T-helper 17 cell (primary cell): Measurements from ENCODE around the gene PISD. TPM values are rescaled to one million over a fixed set of nuclear protein-coding genes. Genes with fewer than 3 reads are reported as not detected.

Experiments
- ATAC-seq: fragments of 150-1000 bp; cut with Tn5 transposase; 2 replicates; pipeline ENCODE4 v1.10.0; 2021; ENCODE audit warnings: mild to moderate bottlenecking, moderate library complexity
- DNase-seq, 3 donors: peaks; one replicate each; pipeline versions ENCODE4 v3.0.0 to v3.0.0-alpha.2; 2020 to 2021
- H3K9me3 ChIP-seq: one replicate; pipeline ENCODE4 v1.7.0; 2013; ENCODE audit warnings: low read length, mild to moderate bottlenecking; ENCODE audit not compliant: control insufficient read depth, poor library complexity, severe bottlenecking
- H3K27ac Mint-ChIP-seq: one replicate; pipeline ENCODE4 v1.8.0; 2022; ENCODE audit warnings: mild to moderate bottlenecking, moderate library complexity, mixed read lengths
- H3K27me3 Mint-ChIP-seq: one replicate; pipeline ENCODE4 v1.8.0; 2022; ENCODE audit warnings: mixed read lengths
- H3K36me3 Mint-ChIP-seq: one replicate; pipeline ENCODE4 v1.8.0; 2022; ENCODE audit warnings: low read depth, mixed read lengths
- H3K4me1 Mint-ChIP-seq: one replicate; pipeline ENCODE4 v1.8.0; 2022; ENCODE audit warnings: mild to moderate bottlenecking, mixed read lengths
- H3K4me3 Mint-ChIP-seq: one replicate; pipeline ENCODE4 v1.8.0; 2022; ENCODE audit warnings: mild to moderate bottlenecking, moderate library complexity, mixed read lengths
- total RNA-seq, 4 donors: library from RNA in 2 of 4; stranded (reverse) in 2 of 4; gene quantifications; one replicate each; pipeline ENCODE4 v1.2.3 and lab custom pipeline; 2022 to 2026

Gene PISD
- total RNA-seq, 2 donors from 2014 or later, result 37.6 to 38.3 TPM

DNA sequence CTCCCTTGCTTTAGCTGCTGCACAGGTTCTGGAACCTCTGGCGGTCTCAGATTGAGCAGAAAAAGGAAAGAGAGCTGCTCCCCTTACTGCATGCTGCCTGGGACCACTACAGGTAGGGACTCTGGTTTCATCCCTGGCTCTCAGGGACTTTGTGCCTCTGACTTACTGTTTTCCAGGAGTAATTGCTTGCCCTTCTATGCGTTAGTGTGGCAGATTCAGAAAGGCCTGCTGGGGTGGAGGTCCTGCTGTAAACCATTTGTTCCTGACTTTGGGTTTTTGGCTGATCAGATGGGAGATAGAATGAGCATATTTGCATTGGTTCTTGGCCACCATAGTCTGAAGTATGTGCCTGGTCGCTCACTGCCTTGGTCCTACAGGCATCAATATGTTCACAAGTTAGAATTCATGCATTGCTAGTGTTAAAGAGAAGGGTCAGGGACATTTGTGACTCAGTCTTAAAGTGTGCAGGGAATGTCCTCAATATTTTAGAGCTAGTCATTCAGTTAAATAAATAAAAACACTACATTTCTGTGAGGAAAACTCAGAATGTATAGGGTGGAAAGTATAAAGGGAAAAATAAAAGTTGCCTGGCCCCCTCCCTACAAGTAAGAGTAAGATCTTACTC lies 78.0 kb downstream of the PISD start:
- H3K36me3 Mint-ChIP-seq, result no peaks in the 10 kb centered on the region
- H3K4me1 Mint-ChIP-seq, result peaks cover 30% of the 10 kb centered on the region
- ATAC-seq, result no peak
- H3K9me3 ChIP-seq, result no peaks in the 10 kb centered on the region
- no peaks in the 10 kb centered on the region for H3K27me3 Mint-ChIP-seq
- peak overlapping the region; percentile 64 for H3K4me3 Mint-ChIP-seq
- DNase-seq, result no peak
- H3K27ac Mint-ChIP-seq, result peak overlapping the region; percentile 87

DNA sequence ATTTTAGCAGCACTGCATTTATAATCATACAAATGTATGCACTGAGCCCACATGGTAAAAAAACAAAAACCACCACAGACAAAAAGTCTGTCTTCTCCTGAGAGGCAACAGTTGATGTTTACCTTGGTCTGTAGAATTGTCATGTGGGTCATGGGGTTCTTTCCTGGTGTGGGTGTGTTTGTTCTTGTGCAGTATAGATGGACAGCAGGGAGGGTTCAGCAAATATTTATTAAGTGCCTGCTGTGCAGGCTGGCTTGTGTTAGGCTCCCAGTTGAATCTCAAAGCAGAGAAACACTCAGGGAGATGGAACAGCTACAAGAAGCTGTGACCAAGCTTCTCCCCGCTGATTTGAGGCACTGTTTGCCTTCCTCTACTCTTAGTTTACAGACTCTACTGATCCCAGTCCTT lies 82.2 kb downstream of the PISD start:
- DNase-seq, result no peak

DNA sequence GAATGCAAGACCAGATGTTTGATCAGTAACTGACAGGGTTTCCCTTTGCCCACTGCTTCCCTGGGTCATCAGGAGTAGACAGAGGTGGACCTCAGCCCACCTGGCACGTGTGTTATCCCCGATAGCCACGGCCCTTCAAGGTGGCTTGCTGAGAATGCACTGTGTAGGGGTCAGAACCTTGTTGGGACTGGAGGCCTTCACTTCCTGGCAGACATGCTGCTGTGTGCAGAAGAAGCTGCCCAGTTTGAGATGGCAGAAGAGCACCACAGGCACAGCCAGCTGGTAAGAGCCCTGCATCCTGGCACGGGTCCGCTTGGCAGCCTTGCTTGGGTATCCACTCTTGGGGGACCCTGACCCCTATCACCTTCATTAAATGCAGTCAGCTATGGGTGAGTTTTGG lies 83.8 kb downstream of the PISD start:
- Mint-ChIP-seq H3K36me3 (peaks cover 10% of the 10 kb centered on the region), H3K27me3 (no peaks in the 10 kb centered on the region), H3K4me1 (peaks cover 11% of the 10 kb centered on the region)

More for the DNA sequence above, 82.2 kb downstream of the PISD start:
- Mint-ChIP-seq H3K4me3 (no peak overlapping the region), H3K27ac (peak overlapping the region; percentile 59), H3K36me3 (peaks cover 10% of the 10 kb centered on the region), H3K27me3 (no peaks in the 10 kb centered on the region), H3K4me1 (peaks cover 22% of the 10 kb centered on the region)
- H3K9me3 ChIP-seq, result no peaks in the 10 kb centered on the region
- ATAC-seq, result no peak

DNA sequence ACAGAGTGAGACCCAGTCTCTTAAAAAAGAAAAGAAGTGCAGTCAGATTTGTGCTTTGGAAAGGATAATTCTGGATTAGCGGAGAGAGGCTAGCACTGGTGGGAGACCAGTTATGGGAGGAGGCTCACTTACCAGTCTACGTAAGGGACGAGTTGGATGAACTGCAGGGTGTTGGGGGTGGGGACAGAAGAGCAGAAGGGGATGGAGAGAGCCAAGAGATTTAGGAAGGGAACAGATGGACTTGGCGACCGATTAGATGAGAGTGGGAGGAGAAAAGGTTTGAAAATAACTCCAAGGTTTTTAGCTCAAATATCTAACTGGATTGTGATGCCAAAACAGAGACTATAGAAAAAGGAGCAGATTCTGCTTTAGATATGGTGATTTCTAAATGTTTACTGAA lies 84.3 kb downstream of the PISD start:
- H3K36me3 Mint-ChIP-seq, result peaks cover 10% of the 10 kb centered on the region
- H3K4me3 Mint-ChIP-seq, result no peak overlapping the region
- H3K4me1 Mint-ChIP-seq, result peaks cover 11% of the 10 kb centered on the region
- no peaks in the 10 kb centered on the region for H3K9me3 ChIP-seq
- DNase-seq, result no peak
- no peaks in the 10 kb centered on the region for H3K27me3 Mint-ChIP-seq
- no peak for ATAC-seq
- no peak overlapping the region for H3K27ac Mint-ChIP-seq

More for the DNA sequence above, 83.8 kb downstream of the PISD start:
- Mint-ChIP-seq H3K27ac (no peak overlapping the region), H3K4me3 (no peak overlapping the region)
- ATAC-seq, result no peak
- H3K9me3 ChIP-seq, result no peaks in the 10 kb centered on the region
- DNase-seq, result no peak

DNA sequence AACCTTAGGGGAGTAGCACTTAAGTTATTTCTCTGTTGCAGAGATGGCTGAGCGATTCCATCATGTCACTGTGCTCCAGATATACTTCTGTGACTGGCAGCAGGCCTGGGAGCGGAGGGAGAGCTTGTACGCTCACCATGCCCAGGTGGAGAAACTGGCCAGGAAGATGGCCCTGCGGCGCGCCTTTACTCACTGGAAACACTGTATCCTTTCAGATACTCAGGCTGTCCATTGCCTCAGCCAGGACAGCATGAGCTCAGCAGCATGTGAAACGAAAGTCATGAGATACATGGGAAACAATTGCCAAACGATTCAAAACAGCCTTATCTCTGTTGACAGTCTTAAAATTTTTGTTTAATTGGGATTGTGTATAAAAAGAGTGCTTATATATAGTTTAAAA lies 86.8 kb downstream of the PISD start:
- Mint-ChIP-seq H3K4me1 (peaks cover 8% of the 10 kb centered on the region), H3K36me3 (peaks cover 12% of the 10 kb centered on the region), H3K4me3 (no peak overlapping the region), H3K27ac (no peak overlapping the region), H3K27me3 (no peaks in the 10 kb centered on the region)
- H3K9me3 ChIP-seq, result no peaks in the 10 kb centered on the region
- DNase-seq, result no peak
- ATAC-seq, result no peak

DNA sequence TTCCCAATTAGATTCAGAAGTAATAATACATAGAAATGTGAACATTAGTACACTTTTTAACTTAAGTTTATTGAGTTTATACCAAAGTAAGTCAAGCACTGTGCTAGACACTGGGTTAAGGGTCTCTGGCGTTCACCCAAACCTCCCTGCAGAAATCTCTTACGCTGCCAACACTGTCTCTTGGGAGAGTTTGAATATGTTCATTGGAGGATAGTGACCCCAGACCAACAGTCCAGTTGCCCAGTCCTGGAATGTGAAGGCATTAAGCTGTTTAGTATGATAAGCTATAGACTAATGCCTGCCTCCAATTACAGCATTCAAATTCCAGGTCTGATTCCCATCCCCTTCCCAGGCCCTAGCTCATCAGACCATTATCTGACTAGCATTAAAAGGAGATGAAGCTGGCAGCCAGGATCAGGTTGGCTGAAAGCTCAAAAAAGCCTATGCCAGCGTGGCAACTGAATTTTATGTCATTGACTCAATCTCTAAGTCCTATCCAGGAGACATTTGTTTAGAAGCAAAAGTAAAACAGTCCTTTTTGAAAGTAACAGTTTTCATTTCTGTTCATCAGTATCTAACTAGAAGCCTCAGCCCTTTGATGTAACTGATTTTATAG lies 87.9 kb downstream of the PISD start:
- no peak for DNase-seq
- ATAC-seq, result no peak
- H3K27ac Mint-ChIP-seq, result no peak overlapping the region
- no peak overlapping the region for H3K4me3 Mint-ChIP-seq
- H3K9me3 ChIP-seq, result no peaks in the 10 kb centered on the region
- no peaks in the 10 kb centered on the region for H3K27me3 Mint-ChIP-seq
- peaks cover 14% of the 10 kb centered on the region for H3K36me3 Mint-ChIP-seq
- H3K4me1 Mint-ChIP-seq, result peaks cover 8% of the 10 kb centered on the region

DNA sequence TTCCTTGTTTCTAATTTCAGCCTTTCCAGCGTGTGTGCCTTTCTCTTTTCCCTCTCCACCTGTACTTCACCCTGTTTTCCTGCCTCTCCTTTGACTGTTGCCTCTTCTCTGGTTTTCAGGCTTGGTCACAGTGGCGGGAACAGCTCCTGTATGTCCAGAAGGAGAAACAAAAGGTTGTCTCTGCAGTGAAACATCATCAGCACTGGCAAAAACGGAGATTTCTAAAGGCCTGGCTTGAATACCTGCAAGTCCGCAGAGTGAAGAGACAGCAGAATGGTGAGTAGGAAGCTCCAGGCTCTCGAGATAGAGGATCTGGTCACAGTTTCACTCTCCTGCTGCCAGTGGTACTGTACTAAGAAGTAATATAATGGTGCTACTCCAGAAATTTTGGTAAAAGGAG lies 89.1 kb downstream of the PISD start:
- Mint-ChIP-seq H3K27me3 (no peaks in the 10 kb centered on the region), H3K36me3 (peaks cover 14% of the 10 kb centered on the region), H3K27ac (no peak overlapping the region), H3K4me3 (no peak overlapping the region), H3K4me1 (peaks cover 8% of the 10 kb centered on the region)
- ATAC-seq (no peak), DNase-seq (no peak)
- no peaks in the 10 kb centered on the region for H3K9me3 ChIP-seq

DNA sequence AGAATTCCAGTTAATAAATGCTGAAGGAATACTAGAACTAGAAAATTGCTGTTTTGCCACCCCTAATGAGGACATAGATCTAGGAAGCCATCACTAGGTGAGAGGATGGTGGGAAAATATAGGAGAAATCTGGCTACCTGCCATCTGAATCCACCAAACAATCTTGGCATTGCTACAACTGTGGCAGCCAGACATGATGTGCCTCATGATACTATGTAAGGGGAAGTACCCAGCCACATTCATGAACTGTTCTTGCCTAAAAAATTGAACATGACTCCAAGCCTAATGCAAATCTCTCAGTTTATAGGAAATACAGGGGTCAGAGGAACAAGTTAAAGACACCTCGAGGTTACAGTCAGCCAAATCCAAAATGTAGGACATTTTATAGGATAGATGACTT lies 92.9 kb downstream of the PISD start:
- Mint-ChIP-seq H3K36me3 (peaks cover 7% of the 10 kb centered on the region), H3K4me1 (peaks cover 3% of the 10 kb centered on the region), H3K4me3 (no peak overlapping the region), H3K27me3 (no peaks in the 10 kb centered on the region), H3K27ac (peak overlapping the region; percentile 54)
- H3K9me3 ChIP-seq, result no peaks in the 10 kb centered on the region
- no peak for ATAC-seq
- no peak for DNase-seq

Other genes starting within 250 kb of the PISD start
- 10 to 100 TPM; 24.2 to 26.4 TPM for gene EIF4ENIF1, start 172.4 kb downstream of the PISD start, total RNA-seq
- 100 to 1,000 TPM; 185 to 189 TPM for gene SFI1, start 165.7 kb downstream of the PISD start, total RNA-seq
- gene PRR14L, start 87.9 kb upstream of the PISD start, total RNA-seq, result 10 to 100 TPM; 36.2 to 38.2 TPM
- 10 to 100 TPM; 37.6 to 44.0 TPM for gene DEPDC5, start 91.8 kb upstream of the PISD start, total RNA-seq